Lung (tissue), 12 donors: ENCODE data around the gene CASZ1. TPM values are rescaled to one million over a fixed set of nuclear protein-coding genes. Genes with fewer than 3 reads are reported as not detected.

ENCODE experiments used
- ATAC-seq: fragments of 200-7000 bp; cut with Tn5 transposase; one replicate; pipeline ENCODE4 v1.9.1; 2020; ENCODE audit warnings: moderate number of reproducible peaks; ENCODE audit not compliant: insufficient read depth, low FRiP score
- DNase-seq, 3 donors: peaks; one replicate each; pipeline ENCODE4 v3.0.0-alpha.2; 2013 to 2017
- H3K27ac ChIP-seq, 2 donors: one replicate each; pipeline ENCODE4 v1.5.1; 2013; ENCODE audit warnings: mild to moderate bottlenecking in 2 of 2, moderate library complexity in 2 of 2, control low read depth in 1 of 2, inconsistent platforms in 1 of 2, low read depth in 1 of 2, low read length in 1 of 2
- H3K27me3 ChIP-seq, 3 donors: one replicate each; pipeline ENCODE4 v1.5.1; 2013; ENCODE audit warnings: low read length in 2 of 3; ENCODE audit not compliant: control insufficient read depth in 3 of 3, insufficient read depth in 3 of 3
- H3K36me3 ChIP-seq, 4 donors: one replicate each; pipeline ENCODE4 v1.5.1; 2013; ENCODE audit warnings: low read length in 4 of 4, mild to moderate bottlenecking in 1 of 4, moderate library complexity in 1 of 4; ENCODE audit not compliant: control insufficient read depth in 4 of 4, insufficient read depth in 4 of 4
- H3K4me1 ChIP-seq, 5 donors: one replicate each; pipeline ENCODE4 v1.5.1; 2013; ENCODE audit warnings: low read length in 5 of 5, mild to moderate bottlenecking in 2 of 5, moderate library complexity in 1 of 5; ENCODE audit not compliant: control insufficient read depth in 5 of 5, insufficient read depth in 5 of 5
- H3K4me3 ChIP-seq: one replicate; pipeline ENCODE4 v1.5.1; 2013; ENCODE audit warnings: mild to moderate bottlenecking, control low read depth, moderate library complexity
- H3K9ac ChIP-seq, 2 donors: one replicate each; pipeline ENCODE4 v1.5.1; 2013; ENCODE audit warnings: low read length in 2 of 2, control low read depth in 1 of 2; ENCODE audit not compliant: insufficient read depth in 1 of 2
- H3K9me3 ChIP-seq, 4 donors: one replicate each; pipeline ENCODE4 v1.5.1; 2013; ENCODE audit warnings: low read length in 3 of 4, mild to moderate bottlenecking in 1 of 4, moderate library complexity in 1 of 4; ENCODE audit not compliant: control insufficient read depth in 4 of 4, insufficient read depth in 3 of 4
- CTCF ChIP-seq: IDR thresholded peaks from 2 replicates; pipeline ENCODE4 v1.5.1; 2012; ENCODE audit warnings: mild to moderate bottlenecking; ENCODE audit errors: control extremely low read depth, extremely low read depth
- WGBS, 2 donors: extraction: QIAGEN DNeasy Blood & Tissue Kit; methylation state at CpG; one replicate each; pipeline ENCODE4 v1.1.7; 2013; 5-methylcytosine and 5-hydroxymethylcytosine counted together
- polyA plus RNA-seq, 2 donors: library from polyadenylated mRNA; stranded (reverse); fragments of 200-250 nt; gene quantifications; one replicate each; pipeline ENCODE4 v1.2.1, GENCODE V29; 2013
- total RNA-seq, 2 donors: library from RNA; depleted of rRNA in 1 of 2; stranded (reverse); fragments of >200 nt in 1 of 2; gene quantifications; one replicate each; pipeline ENCODE4 v1.2.1, GENCODE V29; 2014 to 2021
- donor health status: control.
- donor health status: control.
- donor health status: Bipolar disorder and iron deficiency.
- donor health status: healthy.
- donor health status: DM: yes; HTN: yes; CAD: no.

Gene CASZ1
- total and polyA plus RNA-seq, 4 donors: 10.3 to 69.9 (median 40.5) TPM

- Histone ChIP-seq H3K9ac (no peak overlapping the region), H3K27ac (no peak overlapping the region), H3K4me3 (no peak overlapping the region), H3K36me3 (peaks cover 2 to 24% (median 4%) of the 10 kb centered on the region in 4 donors), H3K9me3 (no peaks in the 10 kb centered on the region), H3K4me1 (no peaks in the 10 kb centered on the region), H3K27me3 (no peaks in the 10 kb centered on the region)
- DNase-seq: no peak
- no peak for ATAC-seq
- TF ChIP-seq CTCF: no peak
- WGBS, 2 donors: 95% methylated on average over 24 of the region's 24 CpGs
Measured at GRCh38 chr1:10622910-10623685, 173.3 kb downstream of the CASZ1 start.

GRCh38 chr1:10621906-10622305, 174.5 kb downstream of the CASZ1 start:
- Histone ChIP-seq H3K4me1 (no peaks in the 10 kb centered on the region), H3K27ac (no peak overlapping the region), H3K4me3 (no peak overlapping the region), H3K36me3 (peaks cover 2 to 25% (median 4%) of the 10 kb centered on the region in 4 donors), H3K9me3 (no peaks in the 10 kb centered on the region), H3K9ac (no peak overlapping the region), H3K27me3 (no peaks in the 10 kb centered on the region)
- WGBS, 2 donors: 88 to 90% methylated on average over 9 of the region's 9 CpGs
- no peak for DNase-seq
- ATAC-seq: no peak
- no peak for TF ChIP-seq CTCF

- Histone ChIP-seq H3K36me3 (peaks cover 2 to 28% (median 4%) of the 10 kb centered on the region in 4 donors), H3K4me1 (no peaks in the 10 kb centered on the region), H3K27me3 (no peaks in the 10 kb centered on the region), H3K4me3 (no peak overlapping the region), H3K9me3 (no peaks in the 10 kb centered on the region), H3K9ac (no peak overlapping the region), H3K27ac (no peak overlapping the region)
- no peak for DNase-seq
- TF ChIP-seq CTCF: no peak
- WGBS, 2 donors: 92 to 95% methylated on average over 12 of the region's 12 CpGs
- no peak for ATAC-seq
Measured at GRCh38 chr1:10620776-10621175, 175.7 kb downstream of the CASZ1 start.
